Stimulated activated CD4-positive, alpha-beta T cell treated with anti-CD3 and anti-CD28 coated beads, Interleukin-2, amount 100 ng/mL, for 24 hours (primary cell): ENCODE results near the gene RFX2.
"Not testable (repeated sequence)": the region's sequence is repeated elsewhere in the genome, so short reads cannot be mapped to it uniquely, and the experiment has no call there.

Source experiments
- DNase-seq, 2 donors: peaks; one replicate each; pipeline ENCODE4 v3.0.0-alpha.2; 2020

Gene RFX2

GRCh38 chr19:6034512-6034911 lies 75.8 kb downstream of the RFX2 start:
- DNase-seq, result no peak

DNA sequence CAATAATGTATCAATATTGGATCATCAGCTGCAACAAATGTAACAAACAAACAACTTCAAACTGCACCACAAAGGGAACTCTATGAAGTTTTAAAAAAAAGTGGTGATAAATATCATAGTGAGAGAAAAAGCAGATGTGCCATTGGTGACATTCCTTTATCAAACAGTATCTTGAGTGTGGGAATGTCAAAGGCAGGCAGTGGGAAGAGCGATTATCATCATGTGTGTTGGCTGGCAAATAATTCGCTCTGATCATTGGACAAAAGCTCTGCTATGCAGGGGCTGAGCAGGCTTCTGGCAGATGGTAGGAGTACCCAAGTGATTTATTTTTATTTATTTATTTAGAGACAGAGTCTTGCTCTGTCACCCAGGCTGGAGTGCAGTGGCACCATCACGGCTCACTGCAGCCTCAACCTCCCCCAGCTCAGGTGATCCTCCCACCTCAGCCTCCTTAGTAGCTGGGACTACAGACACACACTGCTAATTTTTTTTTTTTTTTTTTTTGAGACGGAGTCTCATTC lies 76.5 kb downstream of the RFX2 start:
- no peak for DNase-seq

GRCh38 chr19:6032827-6033226 lies 77.5 kb downstream of the RFX2 start:
- DNase-seq, result no peak

GRCh38 chr19:6032381-6032780 lies 77.9 kb downstream of the RFX2 start:
- DNase-seq, result no peak

DNA sequence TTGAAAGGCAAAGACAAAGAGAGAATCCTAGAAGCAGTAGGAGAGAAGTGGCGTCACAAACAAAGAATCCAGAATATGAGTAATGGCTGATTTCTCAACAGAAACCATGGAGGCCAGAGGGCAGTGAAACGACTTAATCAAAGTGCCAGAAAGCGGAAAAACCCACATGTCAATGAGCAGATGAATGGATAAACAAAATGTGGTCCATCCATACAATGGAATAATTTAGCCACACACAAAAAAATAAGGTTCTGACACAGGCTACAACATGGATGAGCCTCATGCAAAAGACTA lies 80.1 kb downstream of the RFX2 start:
- no peak for DNase-seq

GRCh38 chr19:6026390-6027227 lies 83.7 kb downstream of the RFX2 start:
- DNase-seq, result no peak

DNA sequence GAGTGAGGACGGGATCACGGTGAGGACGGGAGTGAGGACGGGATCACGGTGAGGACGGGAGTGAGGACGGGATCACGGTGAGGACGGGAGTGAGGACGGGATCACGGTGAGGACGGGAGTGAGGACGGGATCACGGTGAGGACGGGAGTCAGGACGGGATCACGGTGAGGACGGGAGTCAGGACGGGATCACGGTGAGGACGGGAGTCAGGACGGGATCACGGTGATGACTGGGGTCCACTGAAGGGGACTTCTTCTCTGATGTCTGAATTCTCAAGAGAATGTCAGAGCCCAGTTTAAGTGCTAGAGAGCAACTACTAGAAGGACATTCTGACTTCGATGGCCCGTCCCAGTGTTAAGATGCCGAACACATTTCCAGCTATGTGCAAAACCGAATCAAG lies 85.5 kb downstream of the RFX2 start:
- not testable (repeated sequence) for DNase-seq

GRCh38 chr19:6023936-6024335 lies 86.4 kb downstream of the RFX2 start:
- no peak for DNase-seq

- no peak for DNase-seq
These were observed 87.1 kb downstream of the RFX2 start for GRCh38 chr19:6023085-6023682.

DNA sequence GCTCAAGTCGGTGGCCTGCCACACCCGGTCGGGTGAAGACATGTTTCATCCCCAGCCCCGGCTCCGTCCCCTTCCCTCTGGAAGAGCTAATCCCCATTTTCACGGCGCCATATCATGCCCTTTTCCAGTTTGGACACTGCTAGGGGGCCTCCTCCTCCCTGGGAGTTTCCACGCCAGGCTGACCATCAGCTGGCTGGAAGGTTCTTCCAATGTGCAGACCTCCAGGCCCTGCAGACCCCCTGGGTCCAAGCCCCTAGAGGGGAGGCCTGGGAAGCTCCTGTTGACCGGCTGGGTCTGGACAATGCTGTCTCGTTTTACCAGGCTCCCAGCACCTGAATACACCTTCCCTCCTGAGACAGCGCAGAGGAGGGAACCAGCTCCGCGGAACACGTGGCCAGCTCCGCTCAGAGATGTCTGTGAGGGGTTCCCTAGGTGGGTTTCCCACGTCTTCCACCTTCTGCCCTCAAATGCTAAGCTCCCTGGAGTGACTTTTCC lies 87.7 kb downstream of the RFX2 start:
- DNase-seq, result no peak

DNA sequence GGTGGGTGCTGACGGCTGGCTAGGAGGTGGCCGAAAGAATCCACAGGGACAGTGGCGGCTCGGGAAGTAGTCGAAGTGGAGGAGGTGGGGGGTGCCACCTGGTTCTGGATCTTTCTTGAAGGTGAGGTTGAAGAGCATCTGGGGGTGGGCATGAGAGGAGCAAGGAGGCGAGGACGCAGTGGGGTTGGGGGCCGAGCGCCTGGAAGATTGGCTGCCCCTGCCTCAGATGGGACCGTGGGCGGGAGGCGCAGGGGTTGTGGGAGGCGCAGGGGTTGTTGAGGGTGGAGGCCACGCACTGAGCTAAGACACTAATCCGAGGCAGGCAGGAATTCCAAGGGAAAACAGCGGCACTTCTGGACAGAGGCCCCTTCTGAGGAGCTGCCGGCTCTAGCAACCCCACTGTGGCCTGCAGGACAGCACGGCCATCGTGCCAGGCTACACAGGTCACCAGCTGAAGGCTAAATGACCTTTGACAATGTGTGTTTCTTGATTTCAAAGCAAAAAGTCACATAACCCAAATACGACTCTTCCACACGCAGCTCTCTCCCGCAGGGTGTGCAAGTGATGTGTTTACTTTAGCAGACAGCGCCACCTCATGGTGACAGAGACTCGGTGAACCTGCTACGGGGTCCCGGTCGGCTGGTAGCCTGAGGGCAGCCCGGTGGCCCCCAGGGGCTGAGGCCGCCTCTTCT lies 88.3 kb downstream of the RFX2 start:
- DNase-seq, result peak; percentile 80 to 83

DNA sequence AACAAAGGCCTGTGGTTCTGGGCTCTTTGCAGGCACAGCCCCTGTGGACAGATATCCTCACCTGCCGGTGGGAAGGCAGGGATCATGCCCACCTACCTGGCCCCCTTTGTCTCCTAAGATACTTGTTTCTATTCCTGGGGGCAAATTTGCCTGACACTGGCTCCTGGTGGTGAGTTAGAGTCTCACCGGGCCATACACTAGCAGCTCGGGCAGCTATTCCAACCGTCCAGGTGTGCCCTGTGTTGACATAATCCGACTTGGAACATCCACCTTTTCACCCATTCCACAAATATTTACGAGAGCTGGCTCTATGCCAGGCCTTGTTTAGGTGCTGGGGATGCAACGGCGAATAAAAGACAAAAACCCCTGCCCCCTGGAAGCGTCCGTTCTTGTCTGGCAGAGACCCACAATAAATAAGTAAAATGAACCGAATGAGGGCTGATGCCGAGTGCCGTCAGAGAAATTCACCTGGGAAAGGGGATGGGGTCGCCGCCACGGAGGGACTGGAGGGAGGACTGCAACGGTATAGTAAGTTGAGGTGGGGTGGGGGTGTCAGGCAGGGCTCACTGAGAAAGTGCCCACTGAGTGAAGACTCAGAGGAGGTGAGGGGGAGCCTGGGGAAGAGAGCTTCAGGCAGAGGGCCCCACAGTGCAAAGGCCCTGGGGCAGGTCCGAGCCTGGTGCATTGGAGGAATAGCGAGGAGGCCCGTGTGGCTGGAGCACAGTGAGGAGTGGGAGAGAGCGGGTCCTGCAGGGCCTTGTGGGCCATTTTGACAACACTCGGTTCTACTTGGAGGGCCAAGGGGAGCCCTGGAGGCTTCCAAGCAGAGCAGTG lies 89.1 kb downstream of the RFX2 start:
- DNase-seq, result no peak

- DNase-seq, result no peak
These were observed 90.0 kb downstream of the RFX2 start for GRCh38 chr19:6020166-6020882.

GRCh38 chr19:6018786-6019185 lies 91.5 kb downstream of the RFX2 start:
- no peak for DNase-seq

DNA sequence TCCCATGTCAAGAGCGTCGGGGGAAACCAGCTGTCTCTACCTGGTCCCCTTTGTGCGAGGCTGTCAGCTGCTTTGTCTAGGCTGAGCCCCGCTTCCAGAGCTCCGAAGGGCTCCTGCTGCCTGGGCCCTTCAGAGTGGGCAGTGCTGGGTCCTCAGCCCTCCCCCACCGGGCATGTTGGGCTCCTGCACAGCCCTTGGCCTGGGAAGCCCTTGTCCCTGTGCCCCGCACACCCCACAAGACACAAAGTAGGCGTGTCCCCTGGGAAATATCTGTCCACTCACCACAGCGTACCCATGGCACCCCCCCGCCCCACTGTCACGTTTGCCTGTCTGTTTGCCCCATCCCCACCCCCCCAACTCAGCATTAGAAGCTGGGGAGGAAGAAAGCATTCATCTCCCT lies 92.7 kb downstream of the RFX2 start:
- DNase-seq, result no peak

- no peak for DNase-seq
These were observed 94.3 kb downstream of the RFX2 start for GRCh38 chr19:6015841-6016545.

GRCh38 chr19:6014551-6015135 lies 95.7 kb downstream of the RFX2 start:
- DNase-seq, result no peak

- DNase-seq, result no peak
These were observed 97.7 kb downstream of the RFX2 start for GRCh38 chr19:6012426-6013170.

DNA sequence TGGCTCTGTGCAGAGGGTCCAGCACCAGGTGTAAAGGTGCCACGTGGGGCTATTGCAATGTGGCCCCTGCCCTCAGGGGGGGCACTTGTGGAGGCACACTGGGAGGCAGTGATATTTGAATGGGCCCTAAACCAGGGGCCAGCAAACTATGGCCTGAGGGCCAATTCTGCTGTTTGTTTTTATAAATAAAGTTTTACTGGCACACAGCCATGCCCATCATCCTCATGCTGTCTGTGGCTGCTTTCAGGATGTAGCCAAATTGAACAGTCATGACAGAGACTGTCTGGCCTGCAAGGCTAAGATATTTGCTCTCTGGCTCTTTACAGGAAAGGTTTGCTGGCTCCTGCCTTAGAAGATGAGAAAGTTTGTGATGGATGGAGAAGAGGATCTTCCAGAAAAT lies 98.5 kb downstream of the RFX2 start:
- no peak for DNase-seq

DNA sequence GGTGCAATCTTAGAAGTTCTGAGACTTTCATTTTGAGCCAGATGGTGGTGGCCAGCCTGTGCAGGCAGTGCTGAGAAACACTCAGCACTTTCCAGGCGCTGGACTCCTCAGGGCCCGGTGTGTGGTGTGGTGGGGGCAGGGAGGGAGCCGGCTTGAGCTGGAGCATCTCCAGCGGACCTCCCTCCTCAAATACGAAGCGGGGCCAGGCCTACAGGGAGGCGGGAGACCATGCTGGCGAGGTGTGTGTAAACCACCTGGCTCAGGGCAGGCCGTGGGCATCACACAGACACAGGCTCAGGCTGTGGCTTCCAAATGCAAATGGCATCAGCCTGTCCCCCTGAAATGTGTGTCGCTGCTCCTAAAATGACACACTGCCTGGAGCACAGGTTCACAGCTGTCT lies 99.1 kb downstream of the RFX2 start:
- DNase-seq, result no peak
